ENCODE measurements around the gene RESP18.

RESP18 gene

GRCh38 chr2:219358170-219359075, 25.9 kb upstream of the RESP18 start:
- WGBS = 6% methylated on average over 44 of the region's 66 CpGs

GRCh38 chr2:219356834-219357233, 24.3 kb upstream of the RESP18 start:
- Histone ChIP-seq H3K27me3 (ENCODE audit: control insufficient read depth in 1 of 2, insufficient read depth in 1 of 2, low read length in 2 of 2) (peaks cover 54 to 76% of the 10 kb centered on the region in 2 experiments), H3K4ac (ENCODE audit: low read depth in 1 of 2, low read length in 2 of 2) (no peak overlapping the region), H2AFZ (ENCODE audit: low read depth, low read length) (no peak overlapping the region), H3K4me3 (ENCODE audit: insufficient read depth in 1 of 2, low read depth in 1 of 2, low read length in 2 of 2) (no peak overlapping the region), H2BK120ac (ENCODE audit: low read depth, low read length) (no peak overlapping the region), H3K79me1 (replicated peaks; ENCODE audit: low read length, poor library complexity, severe bottlenecking) (no peaks in the 10 kb centered on the region), H2BK12ac (ENCODE audit: low read length in 2 of 2) (no peak overlapping the region), H3K27ac (ENCODE audit: low read length, poor library complexity, severe bottlenecking) (no peak overlapping the region), H2BK15ac (ENCODE audit: low read depth, poor library complexity, severe bottlenecking) (no peak overlapping the region), H4K8ac (ENCODE audit: low read length) (no peak overlapping the region), H3K23ac (ENCODE audit: low read length in 2 of 2) (no peak overlapping the region), H4K91ac (ENCODE audit: low read length) (no peak overlapping the region), H3K14ac (ENCODE audit: low read length in 2 of 2) (no peak overlapping the region), H3K4me1 (ENCODE audit: control insufficient read depth, insufficient read depth, low read depth, low read length) (peaks cover 10% of the 10 kb centered on the region), H3K4me2 (ENCODE audit: low read length, poor library complexity, severe bottlenecking) (no peak overlapping the region), H3K36me3 (ENCODE audit: control insufficient read depth in 1 of 2, insufficient read depth in 2 of 2, low read depth in 1 of 2, low read length in 2 of 2) (no peaks in the 10 kb centered on the region), H2BK5ac (ENCODE audit: low read depth, low read length, poor library complexity, severe bottlenecking) (no peak overlapping the region), H3K9ac (ENCODE audit: low read length) (no peak overlapping the region), H2AK5ac (ENCODE audit: low read length, severe bottlenecking) (no peak overlapping the region), H3K9me3 (ENCODE audit: control insufficient read depth, low read length) (no peaks in the 10 kb centered on the region), H3K18ac (ENCODE audit: low read depth in 1 of 2, low read length in 2 of 2) (no peak overlapping the region)
- WGBS = no CpG with 5 or more reads among the region's 1 CpG
- no peak for DNase-seq

More at GRCh38 chr2:219358170-219359075, 25.9 kb upstream of the RESP18 start:
- no peak for DNase-seq
- Histone ChIP-seq H3K4me1 (ENCODE audit: control insufficient read depth, insufficient read depth, low read depth, low read length) (peaks cover 11% of the 10 kb centered on the region), H3K27ac (ENCODE audit: low read length, poor library complexity, severe bottlenecking) (no peak overlapping the region), H2AFZ (ENCODE audit: low read depth, low read length) (no peak overlapping the region), H2BK5ac (ENCODE audit: low read depth, low read length, poor library complexity, severe bottlenecking) (no peak overlapping the region), H3K9me3 (ENCODE audit: control insufficient read depth, low read length) (no peaks in the 10 kb centered on the region), H3K18ac (ENCODE audit: low read depth in 1 of 2, low read length in 2 of 2) (no peak overlapping the region), H3K27me3 (ENCODE audit: control insufficient read depth in 1 of 2, insufficient read depth in 1 of 2, low read length in 2 of 2) (peaks cover 54 to 60% of the 10 kb centered on the region in 2 experiments), H3K36me3 (ENCODE audit: control insufficient read depth in 1 of 2, insufficient read depth in 2 of 2, low read depth in 1 of 2, low read length in 2 of 2) (no peaks in the 10 kb centered on the region), H2BK120ac (ENCODE audit: low read depth, low read length) (no peak overlapping the region), H3K9ac (ENCODE audit: low read length) (peak overlapping the region; percentile 42), H4K8ac (ENCODE audit: low read length) (no peak overlapping the region), H3K4me3 (ENCODE audit: insufficient read depth in 1 of 2, low read depth in 1 of 2, low read length in 2 of 2) (peak overlapping the region in 1 of 2 experiments; percentile 75), H4K91ac (ENCODE audit: low read length) (no peak overlapping the region), H2AK5ac (ENCODE audit: low read length, severe bottlenecking) (no peak overlapping the region), H2BK15ac (ENCODE audit: low read depth, poor library complexity, severe bottlenecking) (no peak overlapping the region), H3K4me2 (ENCODE audit: low read length, poor library complexity, severe bottlenecking) (peak overlapping the region; percentile 59), H3K4ac (ENCODE audit: low read depth in 1 of 2, low read length in 2 of 2) (no peak overlapping the region), H3K14ac (ENCODE audit: low read length in 2 of 2) (no peak overlapping the region), H3K79me1 (replicated peaks; ENCODE audit: low read length, poor library complexity, severe bottlenecking) (no peaks in the 10 kb centered on the region), H3K23ac (ENCODE audit: low read length in 2 of 2) (no peak overlapping the region), H2BK12ac (ENCODE audit: low read length in 2 of 2) (no peak overlapping the region)

- no peak overlapping the region for H2BK12ac ChIP-seq (ENCODE audit: low read length in 2 of 2)
- DNase-seq = no peak
- no peak overlapping the region for H3K27ac ChIP-seq (ENCODE audit: low read length, poor library complexity, severe bottlenecking)
- H3K36me3 ChIP-seq (ENCODE audit: control insufficient read depth in 1 of 2, insufficient read depth in 2 of 2, low read depth in 1 of 2, low read length in 2 of 2) = no peaks in the 10 kb centered on the region
- H3K23ac ChIP-seq (ENCODE audit: low read length in 2 of 2) = no peak overlapping the region
- H2BK120ac ChIP-seq (ENCODE audit: low read depth, low read length) = no peak overlapping the region
- H3K4me1 ChIP-seq (ENCODE audit: control insufficient read depth, insufficient read depth, low read depth, low read length) = peaks cover 10% of the 10 kb centered on the region
- H3K18ac ChIP-seq (ENCODE audit: low read depth in 1 of 2, low read length in 2 of 2) = no peak overlapping the region
- H3K27me3 ChIP-seq (ENCODE audit: control insufficient read depth in 1 of 2, insufficient read depth in 1 of 2, low read length in 2 of 2) = peaks cover 49 to 80% of the 10 kb centered on the region in 2 experiments
- no peak overlapping the region for H4K8ac ChIP-seq (ENCODE audit: low read length)
- 60% methylated on average over 3 of the region's 4 CpGs for WGBS
- no peak overlapping the region for H4K91ac ChIP-seq (ENCODE audit: low read length)
- no peaks in the 10 kb centered on the region for H3K79me1 ChIP-seq (replicated peaks; ENCODE audit: low read length, poor library complexity, severe bottlenecking)
- no peak overlapping the region for H3K4ac ChIP-seq (ENCODE audit: low read depth in 1 of 2, low read length in 2 of 2)
- H3K4me2 ChIP-seq (ENCODE audit: low read length, poor library complexity, severe bottlenecking) = no peak overlapping the region
- no peak overlapping the region for H2BK5ac ChIP-seq (ENCODE audit: low read depth, low read length, poor library complexity, severe bottlenecking)
- H3K4me3 ChIP-seq (ENCODE audit: insufficient read depth in 1 of 2, low read depth in 1 of 2, low read length in 2 of 2) = no peak overlapping the region
- no peak overlapping the region for H2AK5ac ChIP-seq (ENCODE audit: low read length, severe bottlenecking)
- H3K9me3 ChIP-seq (ENCODE audit: control insufficient read depth, low read length) = no peaks in the 10 kb centered on the region
- no peak overlapping the region for H3K9ac ChIP-seq (ENCODE audit: low read length)
- H2AFZ ChIP-seq (ENCODE audit: low read depth, low read length) = no peak overlapping the region
- H3K14ac ChIP-seq (ENCODE audit: low read length in 2 of 2) = no peak overlapping the region
- H2BK15ac ChIP-seq (ENCODE audit: low read depth, poor library complexity, severe bottlenecking) = no peak overlapping the region
These were observed 22.0 kb upstream of the RESP18 start for GRCh38 chr2:219354582-219354981.

GRCh38 chr2:219353129-219353528, 20.6 kb upstream of the RESP18 start:
- Histone ChIP-seq H2BK12ac (ENCODE audit: low read length in 2 of 2) (no peak overlapping the region), H3K4me1 (ENCODE audit: control insufficient read depth, insufficient read depth, low read depth, low read length) (peaks cover 1% of the 10 kb centered on the region), H3K14ac (ENCODE audit: low read length in 2 of 2) (no peak overlapping the region), H2BK120ac (ENCODE audit: low read depth, low read length) (no peak overlapping the region), H2AK5ac (ENCODE audit: low read length, severe bottlenecking) (no peak overlapping the region), H3K4ac (ENCODE audit: low read depth in 1 of 2, low read length in 2 of 2) (no peak overlapping the region), H3K79me1 (replicated peaks; ENCODE audit: low read length, poor library complexity, severe bottlenecking) (no peaks in the 10 kb centered on the region), H4K91ac (ENCODE audit: low read length) (no peak overlapping the region), H3K18ac (ENCODE audit: low read depth in 1 of 2, low read length in 2 of 2) (no peak overlapping the region), H2BK5ac (ENCODE audit: low read depth, low read length, poor library complexity, severe bottlenecking) (no peak overlapping the region), H3K36me3 (ENCODE audit: control insufficient read depth in 1 of 2, insufficient read depth in 2 of 2, low read depth in 1 of 2, low read length in 2 of 2) (no peaks in the 10 kb centered on the region), H3K9me3 (ENCODE audit: control insufficient read depth, low read length) (no peaks in the 10 kb centered on the region), H3K9ac (ENCODE audit: low read length) (no peak overlapping the region), H2BK15ac (ENCODE audit: low read depth, poor library complexity, severe bottlenecking) (no peak overlapping the region), H4K8ac (ENCODE audit: low read length) (no peak overlapping the region), H3K23ac (ENCODE audit: low read length in 2 of 2) (no peak overlapping the region), H2AFZ (ENCODE audit: low read depth, low read length) (no peak overlapping the region), H3K4me3 (ENCODE audit: insufficient read depth in 1 of 2, low read depth in 1 of 2, low read length in 2 of 2) (no peak overlapping the region), H3K4me2 (ENCODE audit: low read length, poor library complexity, severe bottlenecking) (no peak overlapping the region), H3K27me3 (ENCODE audit: control insufficient read depth in 1 of 2, insufficient read depth in 1 of 2, low read length in 2 of 2) (peaks cover 35 to 78% of the 10 kb centered on the region in 2 experiments), H3K27ac (ENCODE audit: low read length, poor library complexity, severe bottlenecking) (no peak overlapping the region)
- 82% methylated on average over 5 of the region's 5 CpGs for WGBS
- no peak for DNase-seq

Measured in mesenchymal stem cell (in vitro differentiated cells and primary cell).